Neuronal stem cell (in vitro differentiated cells): ENCODE results near the gene SQSTM1.

Experiments
- DNase-seq: peaks from one replicate; pipeline ENCODE4 v3.0.0-alpha.2; 2013; ENCODE audit warnings: low spot score
- H2AFZ ChIP-seq: one replicate; pipeline ENCODE4 v1.6.1; 2013; ENCODE audit warnings: mild to moderate bottlenecking, low read length, inconsistent platforms
- H2AK5ac ChIP-seq: 2 replicates; pipeline ENCODE4 v1.6.1; 2013; ENCODE audit warnings: low read depth, mild to moderate bottlenecking, inconsistent platforms, low read length, moderate library complexity, mixed read lengths
- H2BK120ac ChIP-seq: 2 replicates; pipeline ENCODE4 v1.6.1; 2013; ENCODE audit warnings: low read depth, mild to moderate bottlenecking, inconsistent platforms, low read length, moderate library complexity, mixed read lengths
- H2BK12ac ChIP-seq: one replicate; pipeline ENCODE4 v1.6.1; 2013; ENCODE audit warnings: low read length, inconsistent platforms
- H2BK15ac ChIP-seq: 2 replicates; pipeline ENCODE4 v1.6.1; 2013; ENCODE audit warnings: mild to moderate bottlenecking, low read length, inconsistent platforms, mixed read lengths
- H2BK5ac ChIP-seq: one replicate; pipeline ENCODE4 v1.6.1; 2013; ENCODE audit warnings: inconsistent platforms, mild to moderate bottlenecking, low read length, moderate library complexity
- H3K14ac ChIP-seq: one replicate; pipeline ENCODE4 v1.6.1; 2013; ENCODE audit warnings: low read length, inconsistent platforms
- H3K18ac ChIP-seq: 2 replicates; pipeline ENCODE4 v1.6.1; 2013; ENCODE audit warnings: low read length, inconsistent platforms
- H3K23ac ChIP-seq: 2 replicates; pipeline ENCODE4 v1.6.1; 2013; ENCODE audit warnings: low read depth, mild to moderate bottlenecking, mixed read lengths, low read length, inconsistent platforms; ENCODE audit not compliant: poor library complexity
- H3K27ac ChIP-seq: replicated peaks from 3 replicates; pipeline ENCODE4 v1.5.1; 2013; ENCODE audit warnings: low read length, inconsistent platforms
- H3K27me3 ChIP-seq, 3 experiments: 2 replicates each; pipeline ENCODE4 v1.6.1; 2013; ENCODE audit warnings: low read length in 3 of 3, mild to moderate bottlenecking in 2 of 3, inconsistent platforms in 1 of 3, low read depth in 1 of 3, mixed read lengths in 1 of 3, moderate library complexity in 1 of 3; ENCODE audit not compliant: control insufficient read depth in 3 of 3, insufficient read depth in 3 of 3
- H3K36me3 ChIP-seq, 2 donors: replicated peaks in 1 of 2; 2 replicates each; pipeline ENCODE4 v1.6.1; 2013; ENCODE audit warnings: low read length in 2 of 2; ENCODE audit not compliant: control insufficient read depth in 2 of 2, insufficient read depth in 2 of 2
- H3K4ac ChIP-seq: 2 replicates; pipeline ENCODE4 v1.6.1; 2013; ENCODE audit warnings: inconsistent platforms, mild to moderate bottlenecking, low read length, moderate library complexity
- H3K4me1 ChIP-seq, 2 donors: 1 replicate in 1 of 2; 2 replicates in 1 of 2; pipeline ENCODE4 v1.6.1; 2013; ENCODE audit warnings: low read length in 2 of 2, low read depth in 1 of 2; ENCODE audit not compliant: control insufficient read depth in 2 of 2, insufficient read depth in 1 of 2
- H3K4me2 ChIP-seq: one replicate; pipeline ENCODE4 v1.6.1; 2013; ENCODE audit warnings: mild to moderate bottlenecking, low read length, inconsistent platforms; ENCODE audit not compliant: insufficient read depth, poor library complexity, severe bottlenecking
- H3K4me3 ChIP-seq, 2 donors: 2 replicates each; pipeline ENCODE4 v1.5.1; 2013; ENCODE audit warnings: low read length in 2 of 2, mild to moderate bottlenecking in 2 of 2, inconsistent platforms in 1 of 2, moderate library complexity in 1 of 2
- H3K79me1 ChIP-seq: one replicate; pipeline ENCODE4 v1.6.1; 2013; ENCODE audit warnings: low read depth, mild to moderate bottlenecking, inconsistent platforms, low read length, moderate library complexity
- H3K9ac ChIP-seq: one replicate; pipeline ENCODE4 v1.6.1; 2013; ENCODE audit warnings: mild to moderate bottlenecking, low read depth, low read length, inconsistent platforms; ENCODE audit not compliant: poor library complexity
- H3K9me3 ChIP-seq, 2 donors: replicated peaks in 1 of 2; 2 replicates each; pipeline versions ENCODE3 to v1.6.1; 2013; ENCODE audit warnings: low read length in 2 of 2, mild to moderate bottlenecking in 2 of 2, inconsistent platforms in 1 of 2, low read depth in 1 of 2, mixed read lengths in 1 of 2, moderate library complexity in 1 of 2; ENCODE audit not compliant: control insufficient read depth in 2 of 2, insufficient read depth in 1 of 2
- H4K8ac ChIP-seq: one replicate; pipeline ENCODE4 v1.6.1; 2013; ENCODE audit warnings: low read depth, mild to moderate bottlenecking, inconsistent platforms, low read length, moderate library complexity
- H4K91ac ChIP-seq: one replicate; pipeline ENCODE4 v1.6.1; 2013; ENCODE audit warnings: low read length, low read depth, mild to moderate bottlenecking, inconsistent platforms; ENCODE audit not compliant: poor library complexity
- WGBS, 2 donors: extraction: QIAGEN DNeasy Blood & Tissue Kit; methylation state at CpG; one replicate each; pipeline ENCODE4 v1.1.7; 2013; ENCODE audit warnings: missing lambda C conversion rate in 2 of 2, mixed read lengths in 1 of 2; ENCODE audit not compliant: insufficient read length in 2 of 2, insufficient replicate concordance in 1 of 2; ENCODE audit errors: extremely low coverage in 2 of 2; 5-methylcytosine and 5-hydroxymethylcytosine counted together

The SQSTM1 gene

DNA sequence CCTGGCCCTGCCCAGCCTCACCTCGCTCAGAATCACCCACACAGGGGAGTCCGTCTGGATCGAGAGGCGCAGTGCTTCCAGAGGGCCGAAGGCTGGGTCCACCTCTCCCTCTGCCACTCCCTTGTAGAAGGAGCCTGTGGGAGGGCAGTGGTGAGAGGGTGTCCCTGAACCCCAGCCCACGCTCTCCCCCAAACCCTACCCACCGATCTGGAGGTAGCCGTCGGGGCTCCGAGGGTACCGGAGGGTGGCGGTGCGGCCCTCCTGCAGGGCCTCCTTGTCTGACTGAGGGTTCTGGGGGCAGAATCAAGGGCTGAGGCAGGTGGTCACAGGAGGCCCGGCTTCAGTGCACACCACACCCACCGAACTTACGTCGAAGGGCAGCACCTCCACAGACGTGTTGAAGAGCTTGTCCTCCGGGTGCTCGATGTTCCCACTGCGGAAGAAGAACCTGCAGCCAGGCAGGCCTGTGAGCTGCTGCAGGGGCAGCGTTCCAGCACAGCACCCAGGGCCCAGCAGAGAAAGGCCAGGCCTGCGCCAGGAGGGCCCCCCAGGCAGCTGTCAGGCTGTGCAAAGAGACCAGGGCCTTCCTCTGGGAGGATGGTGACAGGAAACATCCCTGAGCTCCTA is 22.4 kb upstream of the SQSTM1 start:
- H3K27ac ChIP-seq = no peak overlapping the region
- no peak for DNase-seq
- no peak overlapping the region for H3K4me2 ChIP-seq
- no peak overlapping the region for H2AFZ ChIP-seq
- H2AK5ac ChIP-seq = no peak overlapping the region
- no peak overlapping the region for H2BK12ac ChIP-seq
- peaks cover 0 to 4% of the 10 kb centered on the region in 2 donors for H3K9me3 ChIP-seq
- no peak overlapping the region for H3K18ac ChIP-seq
- H2BK15ac ChIP-seq = no peak overlapping the region
- no CpG with 5 or more reads among the region's 23 CpGs for WGBS, 2 donors
- H3K9ac ChIP-seq = no peak overlapping the region
- H3K4me3 ChIP-seq = no peak overlapping the region
- no peak overlapping the region for H4K8ac ChIP-seq
- no peak overlapping the region for H4K91ac ChIP-seq
- H3K36me3 ChIP-seq = peaks cover 26 to 59% of the 10 kb centered on the region in 2 donors
- no peak overlapping the region for H3K14ac ChIP-seq
- peaks cover 6 to 17% of the 10 kb centered on the region in 2 donors for H3K4me1 ChIP-seq
- H3K4ac ChIP-seq = no peak overlapping the region
- peaks cover 0 to 8% (median 0%) of the 10 kb centered on the region in 3 experiments for H3K27me3 ChIP-seq
- no peak overlapping the region for H2BK120ac ChIP-seq
- H2BK5ac ChIP-seq = peak overlapping the region; percentile 39
- no peak overlapping the region for H3K23ac ChIP-seq
- peaks cover 6% of the 10 kb centered on the region for H3K79me1 ChIP-seq

GRCh38 chr5:179798771-179799643 is 21.7 kb upstream of the SQSTM1 start:
- Histone ChIP-seq H3K4me3 (peak overlapping the region in 1 of 2 donors; percentile 10), H4K91ac (no peak overlapping the region), H2BK120ac (no peak overlapping the region), H3K79me1 (peaks cover 8% of the 10 kb centered on the region), H3K27me3 (peaks cover 0 to 8% (median 0%) of the 10 kb centered on the region in 3 experiments), H3K27ac (no peak overlapping the region), H3K4me2 (no peak overlapping the region), H2AFZ (no peak overlapping the region), H3K4ac (no peak overlapping the region), H3K9me3 (peaks cover 0 to 4% of the 10 kb centered on the region in 2 donors), H2BK15ac (no peak overlapping the region), H2AK5ac (no peak overlapping the region), H3K36me3 (peaks cover 26 to 59% of the 10 kb centered on the region in 2 donors), H3K4me1 (peaks cover 13 to 24% of the 10 kb centered on the region in 2 donors), H3K23ac (peak overlapping the region; percentile 43), H3K14ac (no peak overlapping the region), H3K9ac (peak overlapping the region; percentile 60), H4K8ac (no peak overlapping the region), H3K18ac (peak overlapping the region; percentile 11), H2BK12ac (peak overlapping the region; percentile 10), H2BK5ac (no peak overlapping the region)
- DNase-seq = no peak
- WGBS, 2 donors = no CpG with 5 or more reads among the region's 36 CpGs

DNA sequence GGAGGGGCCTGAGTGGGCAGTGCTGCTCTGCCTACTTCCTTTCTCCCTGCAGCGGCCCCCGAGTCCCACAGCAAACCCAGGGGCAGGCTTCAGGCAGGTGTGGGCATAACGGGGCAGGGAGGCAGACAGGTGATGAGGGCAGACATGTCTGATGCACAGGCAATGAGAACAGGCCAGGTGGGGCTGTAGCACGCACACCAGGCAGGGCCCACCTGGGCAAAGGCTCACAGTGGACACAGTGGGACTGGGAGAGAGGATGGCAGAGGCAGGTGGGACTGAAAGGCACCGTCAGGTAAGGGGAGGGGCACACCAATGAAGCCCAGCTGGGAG is 21.1 kb upstream of the SQSTM1 start:
- H3K36me3 ChIP-seq = peaks cover 26 to 59% of the 10 kb centered on the region in 2 donors
- H4K8ac ChIP-seq = no peak overlapping the region
- H2BK120ac ChIP-seq = no peak overlapping the region
- H3K27ac ChIP-seq = no peak overlapping the region
- H3K4me1 ChIP-seq = peaks cover 14 to 26% of the 10 kb centered on the region in 2 donors
- no peak overlapping the region for H2BK5ac ChIP-seq
- no peak overlapping the region for H3K4me2 ChIP-seq
- H4K91ac ChIP-seq = no peak overlapping the region
- no peak for DNase-seq
- H3K14ac ChIP-seq = no peak overlapping the region
- peaks cover 0 to 8% (median 0%) of the 10 kb centered on the region in 3 experiments for H3K27me3 ChIP-seq
- no peak overlapping the region for H2BK15ac ChIP-seq
- no peak overlapping the region for H2AK5ac ChIP-seq
- no peak overlapping the region for H3K4me3 ChIP-seq
- peak overlapping the region; percentile 75 for H2BK12ac ChIP-seq
- no peak overlapping the region for H3K9ac ChIP-seq
- H2AFZ ChIP-seq = no peak overlapping the region
- H3K79me1 ChIP-seq = peaks cover 8% of the 10 kb centered on the region
- H3K9me3 ChIP-seq = peaks cover 0 to 4% of the 10 kb centered on the region in 2 donors
- no CpG with 5 or more reads among the region's 5 CpGs for WGBS, 2 donors
- H3K18ac ChIP-seq = peak overlapping the region; percentile 11
- no peak overlapping the region for H3K4ac ChIP-seq
- peak overlapping the region; percentile 68 for H3K23ac ChIP-seq

GRCh38 chr5:179800071-179800695 is 20.5 kb upstream of the SQSTM1 start:
- Histone ChIP-seq H3K27me3 (peaks cover 0 to 8% (median 0%) of the 10 kb centered on the region in 3 experiments), H3K4me1 (peaks cover 18 to 27% of the 10 kb centered on the region in 2 donors), H2AK5ac (no peak overlapping the region), H2BK15ac (no peak overlapping the region), H3K79me1 (peaks cover 8% of the 10 kb centered on the region), H4K8ac (no peak overlapping the region), H2BK5ac (no peak overlapping the region), H3K4ac (no peak overlapping the region), H3K9me3 (peaks cover 0 to 4% of the 10 kb centered on the region in 2 donors), H3K36me3 (peaks cover 26 to 59% of the 10 kb centered on the region in 2 donors), H4K91ac (no peak overlapping the region), H2BK120ac (no peak overlapping the region), H3K4me3 (no peak overlapping the region), H3K23ac (no peak overlapping the region), H2BK12ac (no peak overlapping the region), H3K14ac (no peak overlapping the region), H3K4me2 (no peak overlapping the region), H3K27ac (no peak overlapping the region), H2AFZ (no peak overlapping the region), H3K18ac (no peak overlapping the region), H3K9ac (no peak overlapping the region)
- no peak for DNase-seq
- WGBS, 2 donors = no CpG with 5 or more reads among the region's 21 CpGs
